Trophoblast cell (in vitro differentiated cells and primary cell): ENCODE measurements around the gene CEPT1.
A peak's percentile ranks its signal among the peaks of the same experiment; 100 is the strongest.
"Not testable (repeated sequence)": the region's sequence is repeated elsewhere in the genome, so short reads cannot be mapped to it uniquely, and the experiment has no call there.

Experiments used
- DNase-seq, 2 donors: peaks; one replicate each; pipeline ENCODE4 v3.0.0-alpha.2; 2016
- H2AFZ ChIP-seq: 2 replicates; pipeline ENCODE4 v1.6.1; 2013; ENCODE audit warnings: low read length, moderate library complexity, mild to moderate bottlenecking; ENCODE audit not compliant: insufficient read depth, poor library complexity
- H2AK5ac ChIP-seq: 2 replicates; pipeline ENCODE4 v1.6.1; 2013; ENCODE audit warnings: mild to moderate bottlenecking, low read length
- H2BK120ac ChIP-seq: 2 replicates; pipeline ENCODE4 v1.6.1; 2013; ENCODE audit warnings: low read length, mild to moderate bottlenecking, moderate library complexity; ENCODE audit not compliant: insufficient read depth, poor library complexity
- H2BK12ac ChIP-seq: 2 replicates; pipeline ENCODE4 v1.6.1; 2013; ENCODE audit warnings: mild to moderate bottlenecking, low read length, moderate library complexity
- H2BK5ac ChIP-seq: 2 replicates; pipeline ENCODE4 v1.6.1; 2013; ENCODE audit warnings: low read length, low read depth, moderate library complexity, mild to moderate bottlenecking; ENCODE audit not compliant: poor library complexity
- H3K14ac ChIP-seq: 2 replicates; pipeline ENCODE4 v1.6.1; 2013; ENCODE audit warnings: mild to moderate bottlenecking, low read length
- H3K18ac ChIP-seq: 2 replicates; pipeline ENCODE4 v1.6.1; 2013; ENCODE audit warnings: mild to moderate bottlenecking, low read length
- H3K23ac ChIP-seq: 2 replicates; pipeline ENCODE4 v1.6.1; 2013; ENCODE audit warnings: low read length
- H3K27ac ChIP-seq: 2 replicates; pipeline ENCODE4 v1.5.1; 2013; ENCODE audit warnings: low read depth, mild to moderate bottlenecking, inconsistent platforms, low read length, moderate library complexity
- H3K27me3 ChIP-seq: 2 replicates; pipeline ENCODE4 v1.6.1; 2013; ENCODE audit warnings: inconsistent platforms, mild to moderate bottlenecking, low read length, moderate library complexity; ENCODE audit not compliant: insufficient read depth
- H3K36me3 ChIP-seq, 2 experiments: 1 replicate in 1 of 2; 2 replicates in 1 of 2; pipeline ENCODE4 v1.6.1; 2013; ENCODE audit warnings: low read length in 2 of 2, mild to moderate bottlenecking in 2 of 2, moderate library complexity in 1 of 2; ENCODE audit not compliant: insufficient read depth in 2 of 2, control insufficient read depth in 1 of 2
- H3K4ac ChIP-seq: 2 replicates; pipeline ENCODE4 v1.6.1; 2013; ENCODE audit warnings: low read depth, mild to moderate bottlenecking, low read length, moderate library complexity
- H3K4me1 ChIP-seq, 2 experiments: 1 replicate in 1 of 2; 2 replicates in 1 of 2; pipeline ENCODE4 v1.6.1; 2013; ENCODE audit warnings: low read length in 2 of 2, mild to moderate bottlenecking in 2 of 2, moderate library complexity in 1 of 2; ENCODE audit not compliant: insufficient read depth in 2 of 2, control insufficient read depth in 1 of 2
- H3K4me2 ChIP-seq: 2 replicates; pipeline ENCODE4 v1.6.1; 2013; ENCODE audit warnings: inconsistent platforms, mild to moderate bottlenecking, low read length, moderate library complexity
- H3K4me3 ChIP-seq: 2 replicates; pipeline ENCODE4 v1.5.1; 2013; ENCODE audit warnings: mild to moderate bottlenecking, low read depth, low read length, inconsistent platforms
- H3K79me1 ChIP-seq: one replicate; pipeline ENCODE4 v1.6.1; 2013; ENCODE audit warnings: low read length
- H3K79me2 ChIP-seq: 2 replicates; pipeline ENCODE4 v1.6.1; 2013; ENCODE audit warnings: low read length, mild to moderate bottlenecking; ENCODE audit not compliant: control insufficient read depth, insufficient read depth, poor library complexity
- H3K9ac ChIP-seq: 2 replicates; pipeline ENCODE4 v1.6.1; 2013; ENCODE audit warnings: mild to moderate bottlenecking, low read length
- H3K9me3 ChIP-seq: 2 replicates; pipeline ENCODE4 v1.6.1; 2013; ENCODE audit warnings: low read depth, mild to moderate bottlenecking, control low read depth, inconsistent platforms, low read length; ENCODE audit not compliant: insufficient read depth
- H4K12ac ChIP-seq: 2 replicates; pipeline ENCODE4 v1.6.1; 2013; ENCODE audit warnings: low read depth, mild to moderate bottlenecking, low read length, moderate library complexity
- H4K8ac ChIP-seq: 2 replicates; pipeline ENCODE4 v1.6.1; 2013; ENCODE audit warnings: low read depth, mild to moderate bottlenecking, low read length, moderate library complexity
- H4K91ac ChIP-seq: one replicate; pipeline ENCODE4 v1.6.1; 2013; ENCODE audit warnings: low read depth, mild to moderate bottlenecking, low read length, moderate library complexity
- WGBS: extraction: QIAGEN DNeasy Blood & Tissue Kit; methylation state at CpG from one replicate; pipeline ENCODE4 v1.1.7; 2013; ENCODE audit warnings: missing lambda C conversion rate; ENCODE audit not compliant: insufficient read length, insufficient coverage; ENCODE audit errors: extremely low coverage; 5-methylcytosine and 5-hydroxymethylcytosine counted together

Gene CEPT1

DNA sequence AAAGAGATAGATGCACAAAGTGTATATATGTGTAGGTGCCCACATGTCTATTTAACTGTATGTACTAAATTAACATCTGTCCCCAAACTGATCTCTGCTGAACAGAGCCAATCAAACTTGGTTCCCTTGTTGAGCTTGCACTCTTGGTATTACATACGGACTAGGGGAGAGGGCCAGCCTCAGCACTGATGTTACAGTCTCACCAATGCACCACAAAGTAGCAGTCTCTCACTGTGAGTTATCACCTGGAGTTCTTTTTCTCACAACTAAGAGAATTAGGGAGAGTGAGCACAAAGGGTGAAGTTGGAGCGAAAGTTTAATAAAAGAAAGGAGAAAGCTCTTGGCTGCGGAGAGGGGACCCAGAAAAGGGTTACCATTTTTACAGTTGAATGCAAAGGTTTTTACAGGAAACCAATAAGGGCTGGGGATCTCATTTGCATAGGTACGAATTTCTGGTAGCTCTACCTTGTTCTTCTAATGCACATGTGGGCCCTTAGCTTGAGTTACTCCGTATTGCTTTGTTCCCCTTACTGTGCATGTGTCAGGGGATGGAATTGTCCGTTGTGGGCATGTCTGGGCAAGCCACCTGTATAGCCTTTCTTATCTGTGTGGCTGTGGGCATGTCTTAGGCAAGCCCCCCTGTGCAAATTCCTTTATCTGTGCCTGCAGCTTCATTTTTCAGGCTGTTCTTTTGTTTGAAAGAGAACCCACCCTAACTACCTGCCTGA lies 74.2 kb downstream of the CEPT1 start:
- no peak overlapping the region for H3K4me2 ChIP-seq
- no CpG with 5 or more reads among the region's 6 CpGs for WGBS
- no peak overlapping the region for H3K4me3 ChIP-seq
- H3K79me1 ChIP-seq = peaks cover 31% of the 10 kb centered on the region
- peak overlapping the region; percentile 99 for H2AK5ac ChIP-seq
- no peak overlapping the region for H3K23ac ChIP-seq
- peak overlapping the region; percentile 98 for H2BK12ac ChIP-seq
- H3K9ac ChIP-seq = no peak overlapping the region
- peak overlapping the region; percentile 98 for H3K4ac ChIP-seq
- H3K27ac ChIP-seq = peak overlapping the region; percentile 92
- peak overlapping the region; percentile 99 for H3K14ac ChIP-seq
- H4K12ac ChIP-seq = peak overlapping the region; percentile 28
- H2BK5ac ChIP-seq = peak overlapping the region; percentile 100
- H2BK120ac ChIP-seq = peak overlapping the region; percentile 100
- no peaks in the 10 kb centered on the region for H3K36me3 ChIP-seq
- no peaks in the 10 kb centered on the region for H3K9me3 ChIP-seq
- peak overlapping the region; percentile 91 for H3K18ac ChIP-seq
- peak overlapping the region; percentile 100 for H4K91ac ChIP-seq
- peak overlapping the region; percentile 92 for H4K8ac ChIP-seq
- H3K27me3 ChIP-seq = no peaks in the 10 kb centered on the region
- H2AFZ ChIP-seq = no peak overlapping the region
- peaks cover 20 to 27% of the 10 kb centered on the region in 2 experiments for H3K4me1 ChIP-seq
- H3K79me2 ChIP-seq = peaks cover 5% of the 10 kb centered on the region
- peak; percentile 64 to 72 for DNase-seq

DNA sequence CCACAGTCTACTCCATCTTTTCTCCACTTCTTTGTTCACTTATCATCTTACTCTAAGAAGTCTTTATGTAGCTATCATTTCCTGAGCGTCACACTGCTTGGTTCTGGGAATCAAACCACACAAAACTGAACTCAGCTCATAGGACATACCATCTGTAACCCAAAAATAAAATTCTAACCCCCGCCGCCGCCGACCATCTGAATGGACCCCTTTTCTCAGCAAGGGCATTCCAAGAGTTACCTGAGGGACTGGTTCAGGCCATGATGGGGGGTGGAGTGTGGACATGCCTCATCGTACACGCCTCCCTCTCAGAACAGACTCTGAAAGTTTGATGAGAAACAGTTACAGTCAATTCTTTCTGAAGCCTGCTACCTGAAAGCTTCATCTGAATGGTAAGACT lies 74.9 kb downstream of the CEPT1 start:
- Histone ChIP-seq H3K27ac (peak overlapping the region; percentile 92), H3K4me1 (peaks cover 20 to 27% of the 10 kb centered on the region in 2 experiments), H2AK5ac (no peak overlapping the region), H3K9ac (no peak overlapping the region), H2BK120ac (peak overlapping the region; percentile 33), H3K18ac (no peak overlapping the region), H2AFZ (no peak overlapping the region), H3K79me2 (peaks cover 5% of the 10 kb centered on the region), H3K4me3 (no peak overlapping the region), H2BK12ac (peak overlapping the region; percentile 4), H4K91ac (peak overlapping the region; percentile 73), H3K4me2 (peak overlapping the region; percentile 37), H3K79me1 (peaks cover 31% of the 10 kb centered on the region), H2BK5ac (peak overlapping the region; percentile 47), H3K36me3 (no peaks in the 10 kb centered on the region), H4K12ac (no peak overlapping the region), H4K8ac (peak overlapping the region; percentile 34), H3K14ac (no peak overlapping the region), H3K9me3 (no peaks in the 10 kb centered on the region), H3K4ac (no peak overlapping the region), H3K27me3 (no peaks in the 10 kb centered on the region), H3K23ac (no peak overlapping the region)
- no CpG with 5 or more reads among the region's 7 CpGs for WGBS
- no peak for DNase-seq

DNA sequence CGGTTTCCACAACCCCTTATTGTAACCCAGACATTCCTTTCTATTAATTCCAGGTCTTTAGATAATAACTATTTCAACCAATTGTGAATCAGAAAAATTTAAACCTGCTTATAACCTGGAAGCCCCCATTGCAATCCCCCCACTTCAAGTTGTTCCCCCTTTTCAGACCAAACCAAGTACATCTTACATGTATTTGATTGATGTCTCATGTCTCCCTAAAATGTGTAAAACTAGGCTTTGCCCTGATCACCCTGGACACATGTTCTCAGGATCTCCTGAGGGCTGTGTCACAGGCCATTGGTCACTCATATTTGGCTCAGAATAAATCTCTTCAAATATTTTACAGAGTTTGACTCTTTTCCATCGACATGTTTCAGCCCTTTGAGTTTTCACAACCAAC lies 75.3 kb downstream of the CEPT1 start:
- peaks cover 20 to 29% of the 10 kb centered on the region in 2 experiments for H3K4me1 ChIP-seq
- H3K27ac ChIP-seq = peak overlapping the region; percentile 92
- H3K79me1 ChIP-seq = peaks cover 31% of the 10 kb centered on the region
- not testable (repeated sequence) for H3K79me2 ChIP-seq, H3K9me3 ChIP-seq, H2AFZ ChIP-seq, H3K23ac ChIP-seq, H4K12ac ChIP-seq, H4K8ac ChIP-seq, H3K36me3 ChIP-seq, H2AK5ac ChIP-seq, H3K27me3 ChIP-seq, H3K4me2 ChIP-seq, H2BK12ac ChIP-seq, DNase-seq, H3K9ac ChIP-seq, H3K18ac ChIP-seq, H3K4ac ChIP-seq, H3K4me3 ChIP-seq
- H2BK120ac ChIP-seq = peak overlapping the region; percentile 83
- peak overlapping the region; percentile 36 for H3K14ac ChIP-seq
- H2BK5ac ChIP-seq = peak overlapping the region; percentile 77
- H4K91ac ChIP-seq = peak overlapping the region; percentile 76
- WGBS = no CpG with 5 or more reads among the region's 2 CpGs

DNA sequence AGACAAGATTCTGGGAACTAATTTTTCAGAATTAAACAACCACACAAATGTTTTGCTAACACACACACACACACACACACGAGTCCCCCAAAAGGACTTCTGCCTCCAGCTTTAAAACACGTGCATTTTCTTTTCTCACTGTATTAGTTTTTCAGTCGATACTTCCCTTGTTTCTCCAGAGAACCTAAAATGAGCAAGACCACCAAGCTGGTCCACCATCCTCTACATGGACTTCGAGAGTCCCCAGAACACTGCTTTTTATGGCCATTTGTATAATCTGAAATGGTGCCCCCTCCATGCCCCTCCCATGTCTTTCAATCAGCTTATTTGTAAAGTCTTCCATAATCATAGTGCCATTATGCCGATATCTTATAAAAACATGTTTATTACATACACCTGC lies 76.7 kb downstream of the CEPT1 start:
- Histone ChIP-seq H3K36me3 (no peaks in the 10 kb centered on the region), H3K18ac (no peak overlapping the region), H3K23ac (no peak overlapping the region), H4K91ac (peak overlapping the region; percentile 29), H2AFZ (no peak overlapping the region), H4K12ac (no peak overlapping the region), H3K4me3 (no peak overlapping the region), H3K9me3 (no peaks in the 10 kb centered on the region), H3K9ac (no peak overlapping the region), H2BK12ac (peak overlapping the region; percentile 81), H3K79me1 (peaks cover 41% of the 10 kb centered on the region), H3K27me3 (no peaks in the 10 kb centered on the region), H2BK5ac (peak overlapping the region; percentile 23), H3K4me1 (peaks cover 24 to 40% of the 10 kb centered on the region in 2 experiments), H3K4ac (no peak overlapping the region), H2BK120ac (peak overlapping the region; percentile 77), H3K4me2 (no peak overlapping the region), H4K8ac (no peak overlapping the region), H2AK5ac (no peak overlapping the region), H3K27ac (no peak overlapping the region), H3K14ac (no peak overlapping the region), H3K79me2 (peaks cover 5% of the 10 kb centered on the region)
- DNase-seq = no peak
- WGBS = no CpG with 5 or more reads among the region's 5 CpGs
